Measurements from ENCODE around the gene GLI1.

DNA sequence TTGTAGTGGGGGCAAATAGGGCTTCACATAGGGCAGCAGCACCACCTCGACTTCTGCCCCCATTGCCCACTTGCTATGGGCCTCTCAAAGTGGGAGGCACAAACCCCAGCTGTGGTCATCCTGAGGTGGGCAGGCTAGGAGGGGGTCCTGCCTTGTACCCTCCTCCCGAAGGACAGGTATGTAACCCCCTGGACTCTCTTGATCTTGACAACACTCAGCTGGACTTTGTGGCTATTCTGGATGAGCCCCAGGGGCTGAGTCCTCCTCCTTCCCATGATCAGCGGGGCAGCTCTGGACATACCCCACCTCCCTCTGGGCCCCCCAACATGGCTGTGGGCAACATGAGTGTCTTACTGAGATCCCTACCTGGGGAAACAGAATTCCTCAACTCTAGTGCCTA lies 12.1 kb downstream of the GLI1 start:
- no peak for TF ChIP-seq CSRNP3 (CRISPR knock-in tag; IDR thresholded peaks at IDR 0.05)
- no peak for TF ChIP-seq ZC3H10 (CRISPR knock-in tag; IDR thresholded peaks at IDR 0.05)
- no peak for TF ChIP-seq TCF4 (CRISPR knock-in tag; IDR thresholded peaks at IDR 0.05; ENCODE audit: borderline replicate concordance)
- TF ChIP-seq, protein P1, sequence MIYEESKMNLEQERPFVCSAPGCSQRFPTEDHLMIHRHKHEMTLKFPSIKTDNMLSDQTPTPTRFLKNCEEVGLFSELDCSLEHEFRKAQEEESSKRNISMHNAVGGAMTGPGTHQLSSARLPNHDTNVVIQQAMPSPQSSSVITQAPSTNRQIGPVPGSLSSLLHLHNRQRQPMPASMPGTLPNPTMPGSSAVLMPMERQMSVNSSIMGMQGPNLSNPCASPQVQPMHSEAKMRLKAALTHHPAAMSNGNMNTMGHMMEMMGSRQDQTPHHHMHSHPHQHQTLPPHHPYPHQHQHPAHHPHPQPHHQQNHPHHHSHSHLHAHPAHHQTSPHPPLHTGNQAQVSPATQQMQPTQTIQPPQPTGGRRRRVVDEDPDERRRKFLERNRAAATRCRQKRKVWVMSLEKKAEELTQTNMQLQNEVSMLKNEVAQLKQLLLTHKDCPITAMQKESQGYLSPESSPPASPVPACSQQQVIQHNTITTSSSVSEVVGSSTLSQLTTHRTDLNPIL (CRISPR knock-in tag; IDR thresholded peaks at IDR 0.05; ENCODE audit: low read depth), result no peak
- TF ChIP-seq ESRRG (CRISPR knock-in tag; IDR thresholded peaks at IDR 0.05), result no peak
- TF ChIP-seq, protein P2, sequence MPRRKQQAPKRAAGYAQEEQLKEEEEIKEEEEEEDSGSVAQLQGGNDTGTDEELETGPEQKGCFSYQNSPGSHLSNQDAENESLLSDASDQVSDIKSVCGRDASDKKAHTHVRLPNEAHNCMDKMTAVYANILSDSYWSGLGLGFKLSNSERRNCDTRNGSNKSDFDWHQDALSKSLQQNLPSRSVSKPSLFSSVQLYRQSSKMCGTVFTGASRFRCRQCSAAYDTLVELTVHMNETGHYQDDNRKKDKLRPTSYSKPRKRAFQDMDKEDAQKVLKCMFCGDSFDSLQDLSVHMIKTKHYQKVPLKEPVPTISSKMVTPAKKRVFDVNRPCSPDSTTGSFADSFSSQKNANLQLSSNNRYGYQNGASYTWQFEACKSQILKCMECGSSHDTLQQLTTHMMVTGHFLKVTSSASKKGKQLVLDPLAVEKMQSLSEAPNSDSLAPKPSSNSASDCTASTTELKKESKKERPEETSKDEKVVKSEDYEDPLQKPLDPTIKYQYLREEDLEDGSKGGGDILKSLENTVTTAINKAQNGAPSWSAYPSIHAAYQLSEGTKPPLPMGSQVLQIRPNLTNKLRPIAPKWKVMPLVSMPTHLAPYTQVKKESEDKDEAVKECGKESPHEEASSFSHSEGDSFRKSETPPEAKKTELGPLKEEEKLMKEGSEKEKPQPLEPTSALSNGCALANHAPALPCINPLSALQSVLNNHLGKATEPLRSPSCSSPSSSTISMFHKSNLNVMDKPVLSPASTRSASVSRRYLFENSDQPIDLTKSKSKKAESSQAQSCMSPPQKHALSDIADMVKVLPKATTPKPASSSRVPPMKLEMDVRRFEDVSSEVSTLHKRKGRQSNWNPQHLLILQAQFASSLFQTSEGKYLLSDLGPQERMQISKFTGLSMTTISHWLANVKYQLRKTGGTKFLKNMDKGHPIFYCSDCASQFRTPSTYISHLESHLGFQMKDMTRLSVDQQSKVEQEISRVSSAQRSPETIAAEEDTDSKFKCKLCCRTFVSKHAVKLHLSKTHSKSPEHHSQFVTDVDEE (CRISPR knock-in tag; IDR thresholded peaks at IDR 0.05), result no peak
- no peak for TF ChIP-seq SNAI2 (CRISPR knock-in tag; IDR thresholded peaks at IDR 0.05)
- no peak for TF ChIP-seq ZFP30 (CRISPR knock-in tag; IDR thresholded peaks at IDR 0.05)

Data from SK-N-SH treated with all-trans-retinoic acid at 6 μM for 48 hours (cell line).